Measurements from ENCODE around the gene ZFP92.

The ZFP92 gene

GRCh38 chrX:153457827-153458466, 46.7 kb downstream of the ZFP92 start:
- no peak for DNase-seq

GRCh38 chrX:153458476-153458875, 47.2 kb downstream of the ZFP92 start:
- DNase-seq, result no peak

GRCh38 chrX:153459986-153460385, 48.7 kb downstream of the ZFP92 start:
- no peak for DNase-seq

GRCh38 chrX:153460826-153461225, 49.6 kb downstream of the ZFP92 start:
- peak; percentile 36 for DNase-seq

All from retina (tissue), 1 donor.